Measurements from ENCODE around the gene SIRT2. TPM values are rescaled to one million over a fixed set of nuclear protein-coding genes. Genes with fewer than 3 reads are reported as not detected.
A peak's percentile ranks its signal among the peaks of the same experiment; 100 is the strongest.

The SIRT2 gene
- total RNA-seq, 1 donor from 2014 or later = 41.3 TPM

- DNase-seq (ENCODE audit: low read depth) (peak; percentile 62), FAIRE-seq (no peak)
- no peak for TF ChIP-seq CTCF (IDR thresholded peaks at IDR 0.05; ENCODE audit: insufficient read depth, low read length, severe bottlenecking)
- peaks cover 10% of the 10 kb centered on the region for H3K36me3 ChIP-seq (ENCODE audit: control insufficient read depth, insufficient read depth, low read length)
- H3K4me3 ChIP-seq (ENCODE audit: low read depth, low read length) = peak overlapping the region; percentile 70
- no peaks in the 10 kb centered on the region for H3K27me3 ChIP-seq (ENCODE audit: control insufficient read depth, insufficient read depth, low read length)
These were observed 47.7 kb downstream of the SIRT2 start for GRCh38 chr19:38851622-38852230.

- no peak for DNase-seq (ENCODE audit: low read depth)
- no peak for TF ChIP-seq CTCF (IDR thresholded peaks at IDR 0.05; ENCODE audit: insufficient read depth, low read length, severe bottlenecking)
- no peak for FAIRE-seq
- peaks cover 15% of the 10 kb centered on the region for H3K36me3 ChIP-seq (ENCODE audit: control insufficient read depth, insufficient read depth, low read length)
- no peaks in the 10 kb centered on the region for H3K27me3 ChIP-seq (ENCODE audit: control insufficient read depth, insufficient read depth, low read length)
- peak overlapping the region; percentile 70 for H3K4me3 ChIP-seq (ENCODE audit: low read depth, low read length)
These were observed 48.3 kb downstream of the SIRT2 start for GRCh38 chr19:38850976-38851621.

- H3K4me3 ChIP-seq (ENCODE audit: low read depth, low read length) = peak overlapping the region; percentile 70
- DNase-seq (ENCODE audit: low read depth) = peak; percentile 100
- H3K27me3 ChIP-seq (ENCODE audit: control insufficient read depth, insufficient read depth, low read length) = no peaks in the 10 kb centered on the region
- H3K36me3 ChIP-seq (ENCODE audit: control insufficient read depth, insufficient read depth, low read length) = peaks cover 20% of the 10 kb centered on the region
- FAIRE-seq = peak; percentile 98
- TF ChIP-seq CTCF (IDR thresholded peaks at IDR 0.05; ENCODE audit: insufficient read depth, low read length, severe bottlenecking) = peak; percentile 13
These were observed 48.9 kb downstream of the SIRT2 start for GRCh38 chr19:38850436-38850975.

- Histone ChIP-seq H3K36me3 (ENCODE audit: control insufficient read depth, insufficient read depth, low read length) (peaks cover 23% of the 10 kb centered on the region), H3K4me3 (ENCODE audit: low read depth, low read length) (peak within 1 kb of the TSS; percentile 70), H3K27me3 (ENCODE audit: control insufficient read depth, insufficient read depth, low read length) (no peaks in the 10 kb centered on the region)
- DNase-seq (ENCODE audit: low read depth) = no peak
- FAIRE-seq = no peak
- TF ChIP-seq CTCF (IDR thresholded peaks at IDR 0.05; ENCODE audit: insufficient read depth, low read length, severe bottlenecking) = peak; percentile 60
These were observed 49.5 kb downstream of the SIRT2 start, which contains the start of gene HNRNPL for GRCh38 chr19:38849860-38850435. HNRNPL (minus strand) TSS chr19:38849986; CDS start chr19:38849966, 20 bp downstream.

- no peak for TF ChIP-seq CTCF (IDR thresholded peaks at IDR 0.05; ENCODE audit: insufficient read depth, low read length, severe bottlenecking)
- peak overlapping the region; percentile 44 for H3K4me3 ChIP-seq (ENCODE audit: low read depth, low read length)
- H3K36me3 ChIP-seq (ENCODE audit: control insufficient read depth, insufficient read depth, low read length) = peaks cover 25% of the 10 kb centered on the region
- DNase-seq (ENCODE audit: low read depth) (peak; percentile 81), FAIRE-seq (no peak)
- H3K27me3 ChIP-seq (ENCODE audit: control insufficient read depth, insufficient read depth, low read length) = no peaks in the 10 kb centered on the region
These were observed 50.1 kb downstream of the SIRT2 start for GRCh38 chr19:38849147-38849859.

Data from bronchial epithelial cell (primary cell).